ENCODE results near the gene MSRB3.

The MSRB3 gene

GRCh38 chr12:65499167-65499566 lies 220.7 kb downstream of the MSRB3 start:
- DNase-seq (ENCODE audit: low read depth): no peak

GRCh38 chr12:65500091-65500900 lies 221.8 kb downstream of the MSRB3 start:
- DNase-seq (ENCODE audit: low read depth): peak; percentile 67
- H3K4me3 ChIP-seq (ENCODE audit: control insufficient read depth, low read depth, low read length): no peak overlapping the region
- TF ChIP-seq CTCF (conservative IDR thresholded peaks at IDR 0.05; ENCODE audit: control insufficient read depth, insufficient read depth, low read depth, low read length): no peak

More at GRCh38 chr12:65499167-65499566, 220.7 kb downstream of the MSRB3 start:
- H3K4me3 ChIP-seq (ENCODE audit: control insufficient read depth, low read depth, low read length): no peak overlapping the region
- no peak for TF ChIP-seq CTCF (conservative IDR thresholded peaks at IDR 0.05; ENCODE audit: control insufficient read depth, insufficient read depth, low read depth, low read length)

GRCh38 chr12:65501093-65501621 lies 222.7 kb downstream of the MSRB3 start:
- DNase-seq (ENCODE audit: low read depth): peak; percentile 30
- H3K4me3 ChIP-seq (ENCODE audit: control insufficient read depth, low read depth, low read length): no peak overlapping the region
- no peak for TF ChIP-seq CTCF (conservative IDR thresholded peaks at IDR 0.05; ENCODE audit: control insufficient read depth, insufficient read depth, low read depth, low read length)

- no peak for TF ChIP-seq CTCF (conservative IDR thresholded peaks at IDR 0.05; ENCODE audit: control insufficient read depth, insufficient read depth, low read depth, low read length)
- H3K4me3 ChIP-seq (ENCODE audit: control insufficient read depth, low read depth, low read length): no peak overlapping the region
- DNase-seq (ENCODE audit: low read depth): no peak
Observed at GRCh38 chr12:65501935-65502334, 223.5 kb downstream of the MSRB3 start.

GRCh38 chr12:65504417-65504816 lies 225.9 kb downstream of the MSRB3 start:
- DNase-seq (ENCODE audit: low read depth): no peak
- H3K4me3 ChIP-seq (ENCODE audit: control insufficient read depth, low read depth, low read length): no peak overlapping the region
- TF ChIP-seq CTCF (conservative IDR thresholded peaks at IDR 0.05; ENCODE audit: control insufficient read depth, insufficient read depth, low read depth, low read length): no peak

GRCh38 chr12:65505386-65506121 lies 227.1 kb downstream of the MSRB3 start:
- no peak overlapping the region for H3K4me3 ChIP-seq (ENCODE audit: control insufficient read depth, low read depth, low read length)
- no peak for TF ChIP-seq CTCF (conservative IDR thresholded peaks at IDR 0.05; ENCODE audit: control insufficient read depth, insufficient read depth, low read depth, low read length)
- DNase-seq (ENCODE audit: low read depth): no peak
